ENCODE data around the gene SARNP. TPM values are rescaled to one million over a fixed set of nuclear protein-coding genes. Genes with fewer than 3 reads are reported as not detected.
A peak's percentile ranks its signal among the peaks of the same experiment; 100 is the strongest.

SARNP gene
- total RNA-seq, 4 donors from 2014 or later, result 32.0 to 45.8 (median 40.1) TPM

- Histone ChIP-seq H3K4me3 (no peak overlapping the region), H3K4me1 (peaks cover 29% of the 10 kb centered on the region), H3K27me3 (no peaks in the 10 kb centered on the region), H3K36me3 (peaks cover 15% of the 10 kb centered on the region), H3K9me3 (no peaks in the 10 kb centered on the region), H3K27ac (no peak overlapping the region)
- DNase-seq (ENCODE audit: low spot score in 2 of 2), result no peak
- TF ChIP-seq POLR2A (IDR thresholded peaks at IDR 0.05) (no peak), EP300 (IDR thresholded peaks at IDR 0.05) (no peak), POLR2AphosphoS5 (IDR thresholded peaks at IDR 0.05) (no peak), CTCF (IDR thresholded peaks at IDR 0.05) (no peak)
- WGBS, result 54% methylated on average over 3 of the region's 3 CpGs
Observed at GRCh38 chr12:55746174-55746912, 71.2 kb downstream of the SARNP start.

GRCh38 chr12:55745361-55746173 lies 72.0 kb downstream of the SARNP start:
- TF ChIP-seq POLR2AphosphoS5 (IDR thresholded peaks at IDR 0.05) (no peak), POLR2A (IDR thresholded peaks at IDR 0.05) (no peak), EP300 (IDR thresholded peaks at IDR 0.05) (no peak), CTCF (IDR thresholded peaks at IDR 0.05) (no peak)
- Histone ChIP-seq H3K4me1 (peaks cover 29% of the 10 kb centered on the region), H3K4me3 (no peak overlapping the region), H3K36me3 (peaks cover 7% of the 10 kb centered on the region), H3K27me3 (no peaks in the 10 kb centered on the region), H3K9me3 (no peaks in the 10 kb centered on the region), H3K27ac (no peak overlapping the region)
- DNase-seq (ENCODE audit: low spot score in 2 of 2), result no peak
- 25% methylated on average over 12 of the region's 13 CpGs for WGBS

GRCh38 chr12:55744340-55745030 lies 73.0 kb downstream of the SARNP start:
- H3K36me3 ChIP-seq, result peaks cover 3% of the 10 kb centered on the region
- H3K9me3 ChIP-seq, result no peaks in the 10 kb centered on the region
- no peak overlapping the region for H3K27ac ChIP-seq
- H3K4me3 ChIP-seq, result peak overlapping the region; percentile 54
- no peak for DNase-seq (ENCODE audit: low spot score in 2 of 2)
- no peaks in the 10 kb centered on the region for H3K27me3 ChIP-seq
- H3K4me1 ChIP-seq, result peaks cover 29% of the 10 kb centered on the region
- no peak for TF ChIP-seq CTCF (IDR thresholded peaks at IDR 0.05)
- TF ChIP-seq EP300 (IDR thresholded peaks at IDR 0.05), result no peak
- TF ChIP-seq POLR2A (IDR thresholded peaks at IDR 0.05), result no peak
- 36% methylated on average over 11 of the region's 11 CpGs for WGBS

GRCh38 chr12:55743406-55744339 lies 73.9 kb downstream of the SARNP start:
- Histone ChIP-seq H3K36me3 (no peaks in the 10 kb centered on the region), H3K4me3 (peak overlapping the region; percentile 54), H3K27ac (no peak overlapping the region), H3K27me3 (no peaks in the 10 kb centered on the region), H3K4me1 (peaks cover 32% of the 10 kb centered on the region), H3K9me3 (no peaks in the 10 kb centered on the region)
- WGBS, result under 1% methylated on average over 20 of the region's 73 CpGs
- no peak for TF ChIP-seq POLR2A (IDR thresholded peaks at IDR 0.05)
- TF ChIP-seq POLR2AphosphoS5 (IDR thresholded peaks at IDR 0.05), result no peak
- TF ChIP-seq CTCF (IDR thresholded peaks at IDR 0.05), result no peak
- no peak for TF ChIP-seq EP300 (IDR thresholded peaks at IDR 0.05)
- DNase-seq (ENCODE audit: low spot score in 2 of 2), result peak; percentile 75 to 85
